Putamen (tissue), 1 donor: ENCODE data around the gene MAML3.

ENCODE experiments used
- DNase-seq: peaks from one replicate; pipeline ENCODE4 v3.0.0-alpha.2; 2016; ENCODE audit warnings: low spot score

Gene MAML3

GRCh38 chr4:139685180-139685579 is 468.8 kb downstream of the MAML3 start:
- no peak for DNase-seq

DNA sequence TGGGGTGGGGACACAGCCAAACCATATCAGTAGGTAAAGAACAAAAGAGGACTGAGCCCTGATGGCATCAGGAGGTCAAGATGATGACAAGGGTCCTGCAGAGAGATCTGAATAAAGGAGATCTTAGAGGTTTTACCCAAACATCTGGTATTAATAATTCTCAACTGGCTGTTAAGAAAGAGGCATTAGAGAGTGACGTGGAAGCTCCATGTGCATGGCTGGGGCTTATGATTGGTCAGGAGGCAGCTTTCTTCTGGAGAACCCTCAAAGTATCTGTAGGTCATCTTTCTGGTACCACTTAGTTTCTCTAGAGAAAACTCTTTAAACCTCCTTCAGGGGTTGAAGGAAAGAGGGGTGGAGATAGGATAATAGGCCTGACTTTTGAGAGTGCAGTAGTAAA is 469.6 kb downstream of the MAML3 start:
- no peak for DNase-seq

DNA sequence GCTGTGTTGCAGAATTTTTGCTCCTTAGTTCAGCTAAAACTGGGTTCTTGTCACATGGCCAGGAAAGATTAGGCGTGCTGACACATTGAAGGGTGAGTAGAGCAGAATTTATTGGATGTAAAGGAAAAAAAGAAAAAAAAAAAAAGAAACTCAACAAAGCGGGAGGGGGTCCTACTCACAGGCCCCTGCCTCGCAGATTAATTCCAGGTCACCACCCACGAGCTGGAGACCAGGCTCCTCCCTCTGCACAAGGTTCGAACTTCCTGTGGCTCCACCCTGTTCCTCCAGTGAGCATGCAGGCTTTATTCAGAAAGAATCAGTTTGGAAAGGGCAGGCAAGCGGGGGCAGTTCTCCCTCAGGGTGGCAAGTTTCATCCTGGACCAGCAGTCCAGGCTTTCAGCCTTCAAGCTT is 471.2 kb downstream of the MAML3 start:
- no peak for DNase-seq

- DNase-seq = no peak
Measured at GRCh38 chr4:139682309-139682708, 471.7 kb downstream of the MAML3 start.

- DNase-seq = no peak
Measured at GRCh38 chr4:139676913-139677585, 476.9 kb downstream of the MAML3 start.

- DNase-seq = no peak
Measured at GRCh38 chr4:139676365-139676764, 477.6 kb downstream of the MAML3 start.

DNA sequence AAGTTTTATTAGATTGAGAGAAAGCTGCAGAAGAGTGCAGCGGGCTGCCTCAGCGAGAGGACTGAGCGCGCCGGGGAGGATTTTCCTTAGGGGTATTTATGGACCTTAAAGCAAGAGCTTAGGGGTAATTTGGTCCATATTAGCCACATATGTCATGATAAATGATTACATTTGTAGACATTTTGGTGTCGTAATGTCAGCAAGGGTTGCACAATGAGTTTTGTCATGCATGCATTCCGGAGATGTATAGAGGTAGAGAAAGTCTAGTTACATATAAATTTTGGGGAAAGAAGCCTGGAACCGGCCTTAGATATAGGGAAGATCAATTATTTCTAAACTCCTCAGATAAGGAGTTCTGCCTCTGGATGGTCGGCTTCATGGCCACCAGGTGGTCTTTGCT is 478.3 kb downstream of the MAML3 start:
- no peak for DNase-seq

GRCh38 chr4:139674875-139675550 is 479.0 kb downstream of the MAML3 start:
- no peak for DNase-seq

- DNase-seq = no peak
Measured at GRCh38 chr4:139672732-139673131, 481.3 kb downstream of the MAML3 start.

DNA sequence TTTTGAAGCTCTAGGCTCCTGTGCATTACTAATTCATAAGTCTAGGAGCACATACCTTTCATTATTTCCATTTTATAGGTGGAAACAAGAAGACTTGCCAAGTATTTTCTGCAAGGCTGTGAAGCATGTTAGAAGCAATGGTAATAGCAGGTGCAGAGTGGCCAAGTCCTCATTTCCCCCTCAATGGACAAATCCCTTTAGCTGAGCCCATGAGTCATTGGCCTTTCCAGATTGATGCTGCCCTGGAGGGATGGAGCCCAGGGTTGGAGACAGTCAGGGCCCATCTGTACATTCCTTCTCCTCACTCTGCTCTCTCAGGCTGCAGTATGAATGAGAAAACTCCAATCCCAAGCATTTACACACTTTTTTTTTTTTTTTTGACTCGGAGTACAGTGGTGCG is 481.8 kb downstream of the MAML3 start:
- DNase-seq = no peak

- DNase-seq = no peak
Measured at GRCh38 chr4:139670775-139671174, 483.2 kb downstream of the MAML3 start.

DNA sequence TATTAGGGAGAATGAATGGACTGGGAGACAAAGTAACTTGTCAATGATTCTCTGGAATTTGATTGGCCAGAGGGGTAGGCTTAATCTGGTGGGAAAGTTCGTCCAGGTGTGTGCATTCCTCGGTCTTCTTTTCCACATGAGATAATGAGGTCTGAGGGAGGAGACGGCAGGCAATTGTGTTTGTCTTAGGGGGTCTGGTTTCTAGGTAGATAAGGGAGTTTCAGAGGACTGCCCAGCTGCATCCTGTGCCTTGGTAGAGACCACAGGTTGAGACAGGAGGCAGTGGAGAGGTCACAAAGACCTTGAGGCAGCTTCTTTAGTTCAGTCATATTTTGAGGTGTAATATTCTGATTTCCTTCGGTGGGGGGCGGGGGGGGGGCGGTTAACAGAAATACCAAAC is 484.1 kb downstream of the MAML3 start:
- no peak for DNase-seq

DNA sequence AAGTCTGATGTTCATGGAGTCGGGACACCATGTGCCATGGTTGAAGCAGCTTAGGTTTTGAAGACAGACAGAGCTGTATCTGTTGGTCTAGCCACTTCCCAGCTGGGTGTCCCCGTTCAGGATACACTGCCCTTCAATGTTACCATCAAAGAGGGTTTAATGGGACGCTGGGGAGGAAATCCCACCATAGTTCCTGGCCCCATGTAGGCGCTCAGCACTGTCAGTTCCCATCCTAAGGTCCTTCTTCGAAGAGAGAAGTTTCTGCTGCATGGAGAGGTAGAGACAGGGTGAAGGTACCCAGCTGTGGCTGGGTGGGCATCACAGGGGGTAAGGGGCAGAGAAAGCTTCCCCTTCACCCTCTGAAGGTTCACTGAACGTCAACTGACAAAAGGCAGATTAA is 484.6 kb downstream of the MAML3 start:
- no peak for DNase-seq

GRCh38 chr4:139668658-139669201 is 485.3 kb downstream of the MAML3 start:
- DNase-seq = no peak

- DNase-seq = no peak
Measured at GRCh38 chr4:139668036-139668435, 485.9 kb downstream of the MAML3 start.
